Activated T-cell treated with anti-CD3 and anti-CD28 coated beads, Interleukin-2, amount 50 U/mL, for 48 hours (primary cell): ENCODE results near the gene DNAAF5.
A peak's percentile ranks its signal among the peaks of the same experiment; 100 is the strongest.

Source experiments
- DNase-seq, 2 experiments: peaks; one replicate each; pipeline ENCODE4 v3.0.0-alpha.2; 2020

DNAAF5 gene

GRCh38 chr7:770741-771166 is 44.3 kb downstream of the DNAAF5 start:
- no peak for DNase-seq

DNA sequence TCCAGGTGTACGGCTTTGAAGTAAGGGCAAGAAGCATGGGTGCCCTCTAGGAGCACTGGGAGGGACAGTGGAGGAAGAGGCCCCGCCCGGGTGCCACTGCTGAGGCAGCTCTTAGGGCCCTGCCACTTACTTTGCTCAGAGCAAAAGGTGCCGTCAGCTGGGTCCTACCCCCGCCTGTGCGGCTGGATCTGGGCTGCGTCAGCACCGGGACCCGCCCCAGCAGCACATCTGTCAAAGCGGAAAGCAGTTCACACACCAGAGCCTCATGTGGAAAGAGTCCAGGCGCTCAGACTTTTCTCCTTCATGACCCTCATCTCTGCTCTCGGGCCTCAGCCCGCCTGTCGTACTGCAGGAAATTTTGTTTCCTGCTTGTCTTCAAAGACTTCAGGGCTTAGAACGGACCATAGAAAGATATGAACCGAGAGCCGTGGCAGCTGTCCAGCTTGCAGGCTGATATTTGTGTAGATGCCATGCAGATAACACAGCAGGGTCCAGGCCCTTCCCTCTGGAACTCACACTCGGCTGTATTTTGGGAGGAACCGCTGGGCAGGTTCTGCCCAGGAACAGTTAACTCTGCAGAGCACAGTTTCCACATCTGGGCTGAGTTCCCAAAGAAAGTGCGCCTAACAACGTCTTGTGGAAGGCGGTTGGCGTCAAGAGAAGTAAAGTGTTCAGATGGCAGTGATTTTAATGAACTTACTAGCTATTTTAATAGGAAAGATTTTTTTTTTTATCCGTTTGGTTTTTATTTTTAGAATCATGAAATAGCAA is 44.9 kb downstream of the DNAAF5 start:
- no peak for DNase-seq

DNA sequence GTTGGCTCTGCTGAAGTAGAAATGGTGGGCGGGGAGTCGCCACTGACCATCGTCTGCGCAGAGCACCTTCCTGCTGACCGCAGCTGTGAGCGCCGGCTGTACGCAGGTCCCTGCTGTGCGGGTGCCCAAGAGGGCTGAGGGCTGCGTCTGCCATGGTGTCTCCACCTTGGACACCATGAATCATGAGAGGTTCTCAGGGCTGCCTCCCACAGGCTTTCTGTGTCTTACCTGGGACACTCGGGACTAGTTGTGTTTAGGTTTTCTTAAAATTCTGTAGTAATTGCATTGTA is 45.5 kb downstream of the DNAAF5 start:
- DNase-seq = no peak

DNA sequence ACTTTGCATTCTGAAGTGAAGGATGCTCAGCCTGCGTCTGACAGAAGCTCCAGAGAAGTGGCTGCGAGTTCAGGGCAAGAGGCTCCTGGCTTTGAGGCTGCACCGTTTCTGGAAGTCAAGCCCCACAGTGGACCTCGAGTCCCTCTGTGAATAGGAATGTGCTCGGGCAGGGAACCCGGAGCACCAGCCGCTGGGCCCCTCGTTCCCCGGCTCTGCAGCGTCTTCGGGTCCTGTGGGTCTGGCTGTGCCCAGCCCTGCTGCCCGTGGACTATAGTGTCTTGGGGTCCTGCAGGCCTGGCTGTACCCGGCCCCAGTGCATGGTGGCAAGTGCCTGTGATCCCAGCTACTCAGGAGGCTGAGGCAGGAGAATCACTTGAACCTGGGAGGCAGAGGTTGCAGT is 45.9 kb downstream of the DNAAF5 start:
- no peak for DNase-seq

DNA sequence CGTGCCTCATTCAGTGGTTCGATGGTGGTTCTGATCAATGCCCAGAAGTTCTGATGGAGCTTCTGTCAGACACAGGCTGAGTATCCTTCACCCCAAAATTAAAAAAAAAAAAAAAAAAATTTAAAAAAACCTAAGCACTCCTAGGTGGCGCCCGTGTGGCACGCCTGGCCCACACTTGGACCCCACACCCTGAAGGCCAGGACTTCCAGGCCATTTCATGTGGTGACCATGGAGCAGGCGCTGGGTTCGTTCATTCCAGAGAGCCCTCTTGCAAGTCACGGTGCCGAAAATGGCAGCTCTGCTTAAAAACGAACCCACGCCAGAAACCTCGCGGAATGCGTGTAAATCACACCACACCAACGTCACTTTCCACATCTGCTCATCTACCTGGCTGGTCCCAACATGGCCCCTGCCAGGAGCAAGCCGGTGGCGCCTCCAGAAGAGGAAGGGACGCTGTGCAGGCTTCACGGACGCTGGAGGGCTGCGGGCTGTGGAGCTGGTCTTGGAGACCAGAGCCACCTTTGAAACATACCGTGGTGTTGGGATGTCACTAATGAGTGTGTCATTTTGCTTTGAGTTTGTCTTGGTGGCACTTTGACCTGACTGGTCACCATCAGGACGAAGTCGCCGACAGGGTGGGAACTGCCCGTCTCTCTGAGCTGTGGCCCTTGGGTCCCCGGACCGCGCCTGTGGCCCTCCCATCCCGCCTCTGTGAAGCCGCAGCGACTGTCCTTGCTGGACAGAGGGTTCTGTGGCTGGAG is 46.5 kb downstream of the DNAAF5 start:
- DNase-seq = no peak

- no peak for DNase-seq
Measured at GRCh38 chr7:773622-773915, 47.1 kb downstream of the DNAAF5 start.

GRCh38 chr7:774161-775109 is 47.9 kb downstream of the DNAAF5 start:
- DNase-seq = peak; percentile 79 to 83

DNA sequence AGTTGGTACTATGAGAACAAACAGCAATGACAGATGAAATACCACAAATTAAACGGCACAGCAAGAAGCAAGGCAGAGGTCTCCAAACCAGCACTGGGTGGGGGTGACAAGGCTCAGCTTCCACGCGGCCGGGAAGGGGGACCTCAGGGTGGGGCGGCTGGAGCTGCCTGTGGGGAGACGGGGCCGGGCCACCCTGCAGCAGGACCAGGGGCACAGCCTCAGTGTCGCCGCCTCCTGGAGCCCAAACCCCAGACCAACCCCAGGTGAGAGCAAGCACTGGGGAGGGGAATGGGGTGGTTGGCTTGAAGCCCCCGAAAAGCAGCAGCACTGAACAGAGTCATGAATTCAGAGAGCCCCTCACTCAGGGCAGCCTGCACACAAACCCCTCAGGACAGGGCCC is 49.9 kb downstream of the DNAAF5 start:
- no peak for DNase-seq

DNA sequence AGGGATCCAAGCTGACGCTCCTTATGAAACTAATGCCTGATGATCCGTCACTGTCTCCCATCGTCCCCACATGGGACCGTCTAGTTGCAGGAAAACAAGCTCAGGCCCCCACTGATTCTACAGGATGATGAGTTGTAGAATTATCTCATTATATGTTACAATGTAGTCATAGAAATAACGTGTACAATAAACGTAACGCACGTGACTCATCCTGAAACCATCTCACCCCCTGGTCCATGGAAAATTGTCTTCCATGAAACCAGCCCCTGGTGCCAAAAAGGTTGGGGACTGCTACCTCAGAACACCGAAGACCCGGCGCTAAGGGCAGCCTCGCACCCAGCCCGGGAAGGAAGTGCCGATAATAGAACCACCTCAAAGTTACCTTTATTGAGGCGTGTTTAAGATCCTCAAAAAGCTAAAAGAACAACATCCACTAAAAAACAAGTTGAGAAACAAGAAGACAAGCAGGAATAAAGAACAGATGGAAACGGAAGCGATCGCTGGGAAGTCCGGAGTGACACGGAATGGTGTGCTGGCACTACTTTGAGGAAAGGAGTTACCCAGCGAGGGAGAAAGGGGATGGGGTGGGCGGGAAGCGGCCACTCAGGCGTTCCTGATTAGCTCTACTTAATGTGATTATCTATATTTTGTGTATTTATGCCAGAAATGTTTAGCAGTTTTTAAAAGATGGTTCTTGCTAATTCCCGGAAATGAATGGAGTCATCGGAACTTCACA is 50.7 kb downstream of the DNAAF5 start:
- no peak for DNase-seq

DNA sequence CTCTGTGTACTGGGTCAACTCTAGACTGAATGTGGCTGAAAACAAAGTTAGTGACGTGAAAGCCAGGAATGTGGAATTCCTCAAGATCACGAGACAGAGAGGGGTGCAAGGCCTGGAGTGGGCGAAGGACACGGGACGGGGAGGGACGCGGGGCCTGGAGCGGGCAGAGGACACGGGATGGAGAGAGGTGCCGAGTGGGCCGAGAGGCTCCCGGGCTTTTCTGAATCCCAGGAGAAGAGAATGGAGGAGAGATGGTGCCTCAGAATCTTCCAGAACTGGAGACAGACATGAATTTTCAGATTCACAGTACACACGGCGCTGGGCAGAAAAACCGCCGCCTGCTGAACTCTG is 51.2 kb downstream of the DNAAF5 start:
- no peak for DNase-seq

- no peak for DNase-seq
Measured at GRCh38 chr7:778271-778967, 51.9 kb downstream of the DNAAF5 start.

- no peak for DNase-seq
Measured at GRCh38 chr7:778968-779451, 52.5 kb downstream of the DNAAF5 start.

GRCh38 chr7:779480-779879 is 53.0 kb downstream of the DNAAF5 start:
- no peak for DNase-seq

DNA sequence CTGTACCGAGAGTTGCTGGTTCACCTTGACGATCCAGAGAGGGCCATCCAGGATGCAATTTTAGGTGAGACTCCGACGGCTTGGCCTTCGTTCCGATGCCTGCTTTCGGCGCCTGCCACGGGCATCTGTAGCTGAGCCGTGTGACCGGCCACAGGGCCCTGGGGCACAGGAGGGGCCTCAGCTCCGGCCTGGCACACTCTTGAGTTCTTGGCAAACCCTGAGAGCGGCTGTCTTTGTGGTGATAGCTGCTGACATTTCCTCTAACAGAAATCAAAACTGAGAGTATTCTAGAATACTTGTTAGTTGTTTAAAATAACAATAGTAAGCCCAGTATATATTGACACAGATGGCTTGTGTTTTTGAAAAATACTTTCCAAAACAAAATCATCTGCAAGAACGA is 53.6 kb downstream of the DNAAF5 start:
- DNase-seq = no peak

GRCh38 chr7:780516-780915 is 54.0 kb downstream of the DNAAF5 start:
- DNase-seq = no peak

DNA sequence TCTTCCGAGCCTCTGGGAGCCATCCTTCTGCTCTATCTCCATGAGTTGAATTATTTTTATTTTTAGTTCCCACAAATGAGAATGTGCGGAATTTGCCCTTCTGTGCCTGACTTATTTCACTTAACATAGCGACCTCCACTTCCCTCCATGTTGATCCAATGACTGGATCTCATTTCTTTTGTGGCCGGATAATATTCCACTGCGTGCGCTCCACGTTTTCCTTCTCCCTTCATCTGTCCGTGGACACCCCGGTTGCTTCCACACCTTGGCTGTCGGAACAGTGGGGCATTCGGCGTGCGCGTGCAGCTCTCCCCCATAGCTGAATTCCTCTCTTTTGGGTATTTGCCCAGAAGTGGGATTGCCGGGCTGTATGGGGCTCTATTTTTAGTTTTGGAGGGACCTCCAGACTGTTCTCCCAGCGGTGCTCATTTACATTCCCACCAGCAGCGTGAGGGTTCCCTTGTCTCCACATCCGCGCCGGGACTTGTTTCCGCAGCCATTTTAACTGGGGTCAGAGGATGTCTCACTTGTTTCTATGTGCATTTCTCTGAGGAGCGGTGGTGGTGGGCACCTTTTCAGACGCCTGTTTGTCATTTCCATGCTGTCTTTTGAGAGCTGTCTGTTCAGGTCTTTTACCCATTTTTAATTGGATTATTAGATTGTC is 54.8 kb downstream of the DNAAF5 start:
- DNase-seq = no peak

DNA sequence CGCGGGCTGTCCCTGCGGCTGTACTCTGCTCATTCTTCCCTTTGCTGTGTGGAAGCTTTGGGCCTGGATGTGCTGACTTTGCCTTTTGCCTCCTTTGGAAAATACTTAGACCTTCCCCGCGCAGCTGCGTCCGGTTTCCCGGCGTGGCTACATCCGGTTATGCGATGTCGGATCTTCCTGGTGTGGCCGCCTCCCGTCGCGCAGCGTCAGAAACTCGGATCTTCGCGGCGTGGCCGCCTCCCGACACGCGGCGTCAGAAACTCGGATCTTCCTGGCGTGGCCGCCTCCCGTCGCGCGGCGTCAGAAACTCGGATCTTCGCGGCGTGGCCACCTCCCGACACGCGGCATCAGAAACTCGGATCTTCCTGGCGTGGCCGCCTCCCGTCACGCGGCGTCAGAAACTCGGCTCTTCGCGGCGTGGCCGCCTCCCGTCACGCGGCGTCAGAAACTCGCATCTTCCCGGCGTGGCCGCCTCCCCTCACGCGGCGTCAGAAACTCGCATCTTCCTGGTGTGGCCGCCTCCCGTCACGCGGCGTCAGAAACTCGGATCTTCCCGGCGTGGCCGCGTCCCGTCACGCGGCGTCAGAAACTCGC is 55.5 kb downstream of the DNAAF5 start:
- DNase-seq = no peak

GRCh38 chr7:782718-783449 is 56.4 kb downstream of the DNAAF5 start:
- no peak for DNase-seq

DNA sequence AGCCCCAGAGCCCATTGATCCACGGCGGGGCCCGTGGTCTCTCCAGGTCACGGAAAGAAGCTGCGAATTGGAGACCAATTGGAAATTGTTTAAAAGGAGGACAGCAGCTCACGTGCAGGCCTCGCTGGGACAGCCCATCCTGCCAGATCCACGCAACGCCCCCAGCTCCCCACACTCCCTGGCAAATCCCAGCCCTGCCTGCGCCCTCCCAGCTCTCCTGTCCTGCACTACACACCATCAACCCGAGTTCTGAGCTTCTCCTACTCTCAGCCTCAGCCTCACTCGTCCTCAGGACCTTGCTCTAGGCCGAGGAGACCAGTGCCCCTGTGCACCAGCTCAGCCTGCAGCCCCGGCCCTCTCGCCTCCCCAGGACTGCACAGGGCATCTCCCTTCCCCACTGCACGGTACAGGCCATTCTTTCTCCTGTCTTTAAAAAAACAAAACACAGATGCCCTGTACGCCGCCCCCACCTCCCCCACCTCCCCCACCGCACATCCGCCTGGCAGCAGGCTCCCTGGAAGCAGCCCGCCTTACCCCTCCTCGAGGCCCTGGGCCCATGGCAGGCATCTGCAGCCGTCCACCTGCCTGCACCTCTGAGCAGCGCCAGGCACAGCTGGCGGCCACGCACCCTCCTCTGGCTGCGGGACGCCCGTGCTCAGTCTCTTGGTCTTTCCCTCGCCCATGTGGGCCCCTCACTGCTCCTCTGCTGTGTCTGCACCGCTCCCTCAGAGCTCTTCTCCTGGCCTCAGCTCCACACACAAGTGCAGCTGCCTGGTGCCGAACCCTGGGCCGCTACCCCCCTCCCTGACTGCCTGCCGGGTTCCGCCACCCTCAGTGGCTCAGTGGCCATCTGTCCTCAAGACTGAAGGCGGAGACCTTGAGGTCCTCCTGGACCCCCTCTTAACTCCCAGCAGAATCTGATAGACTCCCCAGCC is 57.3 kb downstream of the DNAAF5 start:
- no peak for DNase-seq
